ENCODE results near the gene SEZ6L2.
A peak's percentile ranks its signal among the peaks of the same experiment; 100 is the strongest.
"Not testable (repeated sequence)": the region's sequence is repeated elsewhere in the genome, so short reads cannot be mapped to it uniquely, and the experiment has no call there.

Gene SEZ6L2

GRCh38 chr16:29881050-29881449 is 18.3 kb downstream of the SEZ6L2 start:
- no peak for DNase-seq

- DNase-seq: no peak
Measured at GRCh38 chr16:29878172-29878571, 21.2 kb downstream of the SEZ6L2 start.

GRCh38 chr16:29877266-29877961 is 21.9 kb downstream of the SEZ6L2 start:
- DNase-seq: no peak

GRCh38 chr16:29876594-29877249 is 22.6 kb downstream of the SEZ6L2 start:
- DNase-seq: no peak

GRCh38 chr16:29876217-29876593 is 23.1 kb downstream of the SEZ6L2 start:
- DNase-seq: no peak

GRCh38 chr16:29875206-29875605 is 24.1 kb downstream of the SEZ6L2 start:
- no peak for DNase-seq

GRCh38 chr16:29873319-29873718 is 26.0 kb downstream of the SEZ6L2 start:
- no peak for DNase-seq

GRCh38 chr16:29871822-29872546 is 27.4 kb downstream of the SEZ6L2 start:
- DNase-seq: no peak

GRCh38 chr16:29869067-29869466 is 30.3 kb downstream of the SEZ6L2 start:
- DNase-seq: not testable (repeated sequence)

GRCh38 chr16:29868396-29869009 is 30.8 kb downstream of the SEZ6L2 start:
- DNase-seq: no peak

- no peak for DNase-seq
Measured at GRCh38 chr16:29864205-29864604, 35.1 kb downstream of the SEZ6L2 start.

- DNase-seq: no peak
Measured at GRCh38 chr16:29863669-29863984, 35.7 kb downstream of the SEZ6L2 start.

GRCh38 chr16:29862884-29863668 is 36.3 kb downstream of the SEZ6L2 start, which contains the start of gene CDIPT:
TSS of gene CDIPT (minus strand) at chr16:29863226. CDS start at chr16:29862857, 369 bp downstream.
- DNase-seq: peak; percentile 88

- no peak for DNase-seq
Measured at GRCh38 chr16:29862383-29862883, 36.9 kb downstream of the SEZ6L2 start.

- no peak for DNase-seq
Measured at GRCh38 chr16:29860218-29860617, 39.1 kb downstream of the SEZ6L2 start.

- no peak for DNase-seq
Measured at GRCh38 chr16:29858974-29859373, 40.4 kb downstream of the SEZ6L2 start.

GRCh38 chr16:29858149-29858849 is 41.1 kb downstream of the SEZ6L2 start:
- no peak for DNase-seq

GRCh38 chr16:29857133-29857760 is 42.1 kb downstream of the SEZ6L2 start:
- no peak for DNase-seq

GRCh38 chr16:29854520-29855100 is 44.7 kb downstream of the SEZ6L2 start:
- no peak for DNase-seq

GRCh38 chr16:29852654-29853053 is 46.7 kb downstream of the SEZ6L2 start:
- no peak for DNase-seq

- DNase-seq: no peak
Measured at GRCh38 chr16:29850998-29851397, 48.4 kb downstream of the SEZ6L2 start.

Data from NCI-H226 (cell line).